Upper lobe of right lung (tissue), 1 donor: ENCODE results near the gene CHAMP1. TPM values are rescaled to one million over a fixed set of nuclear protein-coding genes. Genes with fewer than 3 reads are reported as not detected.
"Not testable (repeated sequence)": the region's sequence is repeated elsewhere in the genome, so short reads cannot be mapped to it uniquely, and the experiment has no call there.

Source experiments
- ATAC-seq: fragments of 200-7000 bp; cut with Tn5 transposase; one replicate; pipeline ENCODE4 v1.9.1; 2020; ENCODE audit warnings: mild to moderate bottlenecking, moderate library complexity
- DNase-seq: peaks from one replicate; pipeline ENCODE4 v3.0.0-alpha.2; 2020
- H3K27ac ChIP-seq: fragments of 200-600 bp; one replicate; pipeline ENCODE4 v1.8.0; 2022
- H3K27me3 ChIP-seq: fragments of 200-600 bp; one replicate; pipeline ENCODE4 v1.8.0; 2022; ENCODE audit warnings: mild to moderate bottlenecking
- H3K36me3 ChIP-seq: fragments of 200-600 bp; one replicate; pipeline ENCODE4 v1.8.0; 2022
- H3K4me1 ChIP-seq: fragments of 200-600 bp; one replicate; pipeline ENCODE4 v1.8.0; 2022
- H3K4me3 ChIP-seq: fragments of 200-600 bp; one replicate; pipeline ENCODE4 v1.8.0; 2022; ENCODE audit warnings: mild to moderate bottlenecking
- H3K9me3 ChIP-seq: fragments of 200-600 bp; one replicate; pipeline ENCODE4 v1.8.0; 2022
- CTCF ChIP-seq: fragments of 200-600 bp; IDR thresholded peaks from one replicate; pipeline ENCODE4 v1.8.0; 2022; ENCODE audit warnings: antibody characterized with exemption
- intact Hi-C: fragments of 100-400 bp; cut with DNase I; formaldehyde crosslinking; loops from one replicate; pipeline ENCODE4 v1.11.0; 2022
- microRNA-seq: library from miRNA; unstranded; fragments of <30 nt; microRNA quantifications from one replicate; pipeline ENCODE4 v1.2.0, GENCODE V29; 2020; ENCODE audit warnings: borderline microRNAs expressed
- total RNA-seq: library from RNA; stranded (reverse); fragmentation: NEBNext Ultra II Directional; extraction: Animal tissue kit (Norgen Biotek cat#: 25700); gene quantifications from one replicate; pipeline ENCODE4 v1.2.1, GENCODE V29; 2021
- donor health status: DM: no; HTN: yes; CAD: no; lungs with severe emphysema.

CHAMP1 gene
- total RNA-seq, 1 donor from 2014 or later, result 17.8 TPM

- TF ChIP-seq CTCF, result peak; percentile 61
- Histone ChIP-seq H3K4me3 (no peak overlapping the region), H3K4me1 (no peaks in the 10 kb centered on the region), H3K27ac (no peak overlapping the region), H3K27me3 (no peaks in the 10 kb centered on the region), H3K9me3 (no peaks in the 10 kb centered on the region), H3K36me3 (no peaks in the 10 kb centered on the region)
- intact Hi-C loops, result no loop called here
- DNase-seq, result no peak
- peak; percentile 41 for ATAC-seq
These were observed 25.7 kb downstream of the CHAMP1 start for GRCh38 chr13:114339857-114340534.

GRCh38 chr13:114341003-114341777, 26.9 kb downstream of the CHAMP1 start:
- no peak for TF ChIP-seq CTCF
- intact Hi-C loops, result no loop called here
- peak; percentile 39 for ATAC-seq

GRCh38 chr13:114347256-114347655, 33.0 kb downstream of the CHAMP1 start:
- H3K9me3 ChIP-seq, H3K4me3 ChIP-seq, H3K36me3 ChIP-seq, ATAC-seq, DNase-seq, H3K4me1 ChIP-seq, H3K27ac ChIP-seq, intact Hi-C loops, H3K27me3 ChIP-seq: not testable (repeated sequence)

More at GRCh38 chr13:114341003-114341777, 26.9 kb downstream of the CHAMP1 start:
- H3K4me3 ChIP-seq, result no peak overlapping the region
- no peaks in the 10 kb centered on the region for H3K27me3 ChIP-seq
- no peaks in the 10 kb centered on the region for H3K9me3 ChIP-seq
- H3K4me1 ChIP-seq, result no peaks in the 10 kb centered on the region
- H3K27ac ChIP-seq, result no peak overlapping the region
- no peak for DNase-seq
- no peaks in the 10 kb centered on the region for H3K36me3 ChIP-seq

- ATAC-seq, H3K9me3 ChIP-seq, intact Hi-C loops, H3K27ac ChIP-seq, H3K36me3 ChIP-seq, H3K4me1 ChIP-seq, H3K4me3 ChIP-seq, H3K27me3 ChIP-seq: not testable (repeated sequence)
- peak; percentile 56 for TF ChIP-seq CTCF
- peak; percentile 90 for DNase-seq
These were observed 38.5 kb downstream of the CHAMP1 start for GRCh38 chr13:114352763-114353162.

GRCh38 chr13:114353382-114353781, 39.1 kb downstream of the CHAMP1 start:
- H3K4me1 ChIP-seq, DNase-seq, intact Hi-C loops: not testable (repeated sequence)

More at GRCh38 chr13:114353382-114353781, 39.1 kb downstream of the CHAMP1 start:
- H3K27ac ChIP-seq, H3K9me3 ChIP-seq, H3K4me3 ChIP-seq, H3K27me3 ChIP-seq, H3K36me3 ChIP-seq, ATAC-seq: not testable (repeated sequence)

Small RNAs within 50 kb of the gene (microRNA-seq; reads per million reads assigned to microRNA genes)
- not detected for gene MIR4502

Other genes starting within 250 kb of the CHAMP1 start
- gene RASA3, start 181.9 kb upstream of the CHAMP1 start, total RNA-seq, result 17.3 TPM
- not detected for gene CFAP97D2, start 135.2 kb upstream of the CHAMP1 start, total RNA-seq
- gene CDC16, start 79.6 kb upstream of the CHAMP1 start, total RNA-seq, result 65.5 TPM
- gene UPF3A, start 32.9 kb upstream of the CHAMP1 start, total RNA-seq, result 35.6 TPM